Calu3 (cell line): ENCODE measurements around the gene PGC. TPM values are rescaled to one million over a fixed set of nuclear protein-coding genes. Genes with fewer than 3 reads are reported as not detected.

ENCODE experiments used
- BruUV-seq: library from RNA; stranded (reverse); fragments of 400-500 nt; replicated peaks from 2 replicates; lab custom pipeline; 2021; lab: Mats Ljungman, UMichigan
- CTCF ChIA-PET: fragments of 300-600 bp; sonication (Branson Sonifier 250); formaldehyde crosslinking; loops from one replicate; lab custom pipeline; 2022; ENCODE audit warnings: antibody characterized with exemption; lab: Charles Lee
- DNase-seq: peaks from one replicate; pipeline ENCODE4 v3.0.0; 2022
- H3K27ac Mint-ChIP-seq: one replicate; pipeline ENCODE4 v1.8.0; 2022; ENCODE audit warnings: mixed read lengths; ENCODE audit not compliant: unreplicated experiment
- H3K27me3 Mint-ChIP-seq: one replicate; pipeline ENCODE4 v1.8.0; 2022; ENCODE audit warnings: mixed read lengths; ENCODE audit not compliant: unreplicated experiment
- H3K36me3 Mint-ChIP-seq: one replicate; pipeline ENCODE4 v1.8.0; 2022; ENCODE audit warnings: mild to moderate bottlenecking, moderate library complexity, mixed read lengths; ENCODE audit not compliant: insufficient read depth, unreplicated experiment
- H3K4me1 Mint-ChIP-seq: one replicate; pipeline ENCODE4 v1.8.0; 2022; ENCODE audit warnings: mild to moderate bottlenecking, low read depth, mixed read lengths; ENCODE audit not compliant: unreplicated experiment
- H3K4me3 Mint-ChIP-seq: one replicate; pipeline ENCODE4 v1.8.0; 2022; ENCODE audit warnings: mild to moderate bottlenecking, low read depth, moderate library complexity, mixed read lengths; ENCODE audit not compliant: unreplicated experiment
- H3K9me3 Mint-ChIP-seq: one replicate; pipeline ENCODE4 v1.8.0; 2022; ENCODE audit warnings: low read depth, mixed read lengths; ENCODE audit not compliant: unreplicated experiment
- intact Hi-C: fragments of 100-400 bp; cut with micrococcal nuclease; formaldehyde crosslinking; loops from one replicate; pipeline ENCODE4 v1.10.0; 2022; ENCODE audit not compliant: unreplicated experiment
- total RNA-seq: library from RNA; stranded (reverse); gene quantifications from 2 replicates; pipeline ENCODE4 v1.2.3, GENCODE V29; 2022
- TF ChIP-seq, protein P1 (sequence below): fragments of 200-600 bp; IDR thresholded peaks from one replicate; pipeline ENCODE4 v1.8.0; 2022; ENCODE audit warnings: antibody characterized with exemption; ENCODE audit not compliant: unreplicated experiment

Gene PGC
- total RNA-seq, 1 experiment from 2014 or later, result not detected

DNA sequence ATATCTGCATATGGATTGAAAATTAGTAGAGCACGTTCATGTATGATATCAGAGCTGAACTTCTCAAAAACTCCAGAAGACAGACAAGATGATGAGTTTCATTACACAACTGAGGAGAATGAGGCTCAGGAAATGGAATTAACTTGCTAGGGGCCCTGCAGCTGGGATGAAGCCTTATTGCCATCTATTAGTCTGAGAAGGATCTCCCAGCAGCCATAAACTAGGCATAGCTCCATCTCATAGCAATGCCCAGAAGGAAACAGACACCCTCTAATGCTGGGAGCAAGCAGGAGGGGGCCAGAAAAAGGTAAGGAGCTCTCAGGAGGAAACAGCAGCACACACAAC is 29.8 kb downstream of the PGC start:
- intact Hi-C loops, result no loop called here
- no peaks in the 10 kb centered on the region for H3K9me3 Mint-ChIP-seq
- H3K27me3 Mint-ChIP-seq, result no peaks in the 10 kb centered on the region
- no peaks in the 10 kb centered on the region for H3K36me3 Mint-ChIP-seq
- TF ChIP-seq, protein P1, sequence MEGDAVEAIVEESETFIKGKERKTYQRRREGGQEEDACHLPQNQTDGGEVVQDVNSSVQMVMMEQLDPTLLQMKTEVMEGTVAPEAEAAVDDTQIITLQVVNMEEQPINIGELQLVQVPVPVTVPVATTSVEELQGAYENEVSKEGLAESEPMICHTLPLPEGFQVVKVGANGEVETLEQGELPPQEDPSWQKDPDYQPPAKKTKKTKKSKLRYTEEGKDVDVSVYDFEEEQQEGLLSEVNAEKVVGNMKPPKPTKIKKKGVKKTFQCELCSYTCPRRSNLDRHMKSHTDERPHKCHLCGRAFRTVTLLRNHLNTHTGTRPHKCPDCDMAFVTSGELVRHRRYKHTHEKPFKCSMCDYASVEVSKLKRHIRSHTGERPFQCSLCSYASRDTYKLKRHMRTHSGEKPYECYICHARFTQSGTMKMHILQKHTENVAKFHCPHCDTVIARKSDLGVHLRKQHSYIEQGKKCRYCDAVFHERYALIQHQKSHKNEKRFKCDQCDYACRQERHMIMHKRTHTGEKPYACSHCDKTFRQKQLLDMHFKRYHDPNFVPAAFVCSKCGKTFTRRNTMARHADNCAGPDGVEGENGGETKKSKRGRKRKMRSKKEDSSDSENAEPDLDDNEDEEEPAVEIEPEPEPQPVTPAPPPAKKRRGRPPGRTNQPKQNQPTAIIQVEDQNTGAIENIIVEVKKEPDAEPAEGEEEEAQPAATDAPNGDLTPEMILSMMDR, result no peak
- BruUV-seq, result no TSS peak
- H3K27ac Mint-ChIP-seq, result no peak overlapping the region
- H3K4me3 Mint-ChIP-seq, result no peak overlapping the region
- CTCF ChIA-PET, result interaction anchor here (1.3 kb wide), 1 partner anchor 48 kb away, joined by 3 read pairs; no protein-coding TSS in a partner anchor
- H3K4me1 Mint-ChIP-seq, result peaks cover 39% of the 10 kb centered on the region
- no peak for DNase-seq

DNA sequence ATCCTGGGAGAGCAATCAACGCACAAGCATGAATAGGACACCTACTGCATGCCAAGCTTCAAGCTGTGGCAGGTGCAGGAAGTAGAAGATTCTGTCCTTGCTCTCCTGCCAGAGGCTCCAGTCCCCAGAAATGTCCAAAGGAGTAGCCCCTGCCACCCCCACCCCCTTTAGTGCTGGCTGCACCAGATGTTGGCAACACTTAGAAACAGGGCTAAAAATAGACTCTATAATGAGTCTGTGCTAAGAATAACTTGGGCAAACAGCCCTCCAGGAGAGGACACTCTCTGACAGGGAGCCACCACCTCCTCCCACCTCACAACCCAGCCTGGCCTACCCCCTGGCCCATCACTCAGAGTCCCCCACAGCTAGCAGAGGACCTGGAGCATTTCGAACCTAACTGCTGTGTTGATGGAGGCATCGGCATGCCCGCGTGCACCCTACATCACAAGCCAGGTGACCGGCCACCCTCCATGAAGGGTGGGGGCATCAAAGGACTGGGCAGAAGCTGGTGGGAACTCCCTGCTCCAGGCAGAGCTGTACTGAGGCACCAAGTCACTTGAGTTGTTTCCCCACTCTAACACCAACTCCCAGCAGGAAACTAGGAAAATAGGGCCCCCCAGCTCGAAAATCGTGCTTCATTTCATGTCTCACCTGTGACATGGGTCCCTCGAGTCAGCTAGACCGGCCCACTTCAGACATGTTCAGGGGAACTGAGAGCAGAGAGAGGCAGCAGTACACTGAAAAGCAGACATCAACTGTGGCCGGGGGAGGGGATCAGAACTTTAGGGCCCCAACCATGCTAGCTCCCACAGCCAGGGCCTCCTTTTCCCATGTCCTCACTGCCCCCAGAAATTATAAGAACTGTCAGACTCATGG is 30.4 kb downstream of the PGC start:
- H3K36me3 Mint-ChIP-seq, result no peaks in the 10 kb centered on the region
- intact Hi-C loops, result no loop called here
- no peak overlapping the region for H3K27ac Mint-ChIP-seq
- no peaks in the 10 kb centered on the region for H3K9me3 Mint-ChIP-seq
- no peak overlapping the region for H3K4me3 Mint-ChIP-seq
- TF ChIP-seq, protein P1, result no peak
- no peak for DNase-seq
- BruUV-seq, result no TSS peak
- H3K4me1 Mint-ChIP-seq, result peaks cover 39% of the 10 kb centered on the region
- CTCF ChIA-PET, result interaction anchor here (0.6 to 1.3 kb wide), 2 partner anchors 48 to 87 kb away, joined by 3 read pairs; no protein-coding TSS in a partner anchor
- no peaks in the 10 kb centered on the region for H3K27me3 Mint-ChIP-seq

GRCh38 chr6:41715795-41716515 is 31.2 kb downstream of the PGC start:
- Mint-ChIP-seq H3K36me3 (no peaks in the 10 kb centered on the region), H3K9me3 (no peaks in the 10 kb centered on the region), H3K27ac (no peak overlapping the region), H3K4me1 (peaks cover 39% of the 10 kb centered on the region), H3K27me3 (no peaks in the 10 kb centered on the region), H3K4me3 (no peak overlapping the region)
- TF ChIP-seq, protein P1, result no peak
- no peak for DNase-seq
- BruUV-seq, result no TSS peak
- intact Hi-C loops, result no loop called here
- CTCF ChIA-PET, result interaction anchor here (0.6 to 1.3 kb wide), 2 partner anchors 49 to 86 kb away, joined by 3 read pairs; no protein-coding TSS in a partner anchor

- H3K9me3 Mint-ChIP-seq, result no peaks in the 10 kb centered on the region
- peaks cover 39% of the 10 kb centered on the region for H3K4me1 Mint-ChIP-seq
- no peak overlapping the region for H3K27ac Mint-ChIP-seq
- no peaks in the 10 kb centered on the region for H3K27me3 Mint-ChIP-seq
- no TSS peak for BruUV-seq
- DNase-seq, result no peak
- CTCF ChIA-PET, result interaction anchor here (2.9 kb wide), 1 partner anchor 19 kb away, joined by 22 read pairs; the partner anchor contains the start of gene TFEB
- TF ChIP-seq, protein P1, result no peak
- H3K36me3 Mint-ChIP-seq, result no peaks in the 10 kb centered on the region
- no peak overlapping the region for H3K4me3 Mint-ChIP-seq
- intact Hi-C loops, result no loop called here
Measured at GRCh38 chr6:41714556-41715273, 32.5 kb downstream of the PGC start.
